Lung (tissue), 16 donors: ENCODE data around the gene GPATCH8. TPM values are rescaled to one million over a fixed set of nuclear protein-coding genes. Genes with fewer than 3 reads are reported as not detected.

Experiments used
- ATAC-seq: fragments of 200-7000 bp; cut with Tn5 transposase; one replicate; pipeline ENCODE4 v1.9.1; 2020; ENCODE audit warnings: moderate number of reproducible peaks; ENCODE audit not compliant: insufficient read depth, low FRiP score
- DNase-seq, 3 donors: peaks; one replicate each; pipeline ENCODE4 v3.0.0-alpha.2; 2013 to 2017
- H3K27ac ChIP-seq, 2 donors: one replicate each; pipeline ENCODE4 v1.5.1; 2013; ENCODE audit warnings: mild to moderate bottlenecking in 2 of 2, moderate library complexity in 2 of 2, control low read depth in 1 of 2, inconsistent platforms in 1 of 2, low read depth in 1 of 2, low read length in 1 of 2
- H3K27me3 ChIP-seq, 3 donors: one replicate each; pipeline ENCODE4 v1.5.1; 2013; ENCODE audit warnings: low read length in 2 of 3; ENCODE audit not compliant: control insufficient read depth in 3 of 3, insufficient read depth in 3 of 3
- H3K36me3 ChIP-seq, 4 donors: one replicate each; pipeline ENCODE4 v1.5.1; 2013; ENCODE audit warnings: low read length in 4 of 4, mild to moderate bottlenecking in 1 of 4, moderate library complexity in 1 of 4; ENCODE audit not compliant: control insufficient read depth in 4 of 4, insufficient read depth in 4 of 4
- H3K4me1 ChIP-seq, 5 donors: one replicate each; pipeline ENCODE4 v1.5.1; 2013; ENCODE audit warnings: low read length in 5 of 5, mild to moderate bottlenecking in 2 of 5, moderate library complexity in 1 of 5; ENCODE audit not compliant: control insufficient read depth in 5 of 5, insufficient read depth in 5 of 5
- H3K4me3 ChIP-seq: one replicate; pipeline ENCODE4 v1.5.1; 2013; ENCODE audit warnings: mild to moderate bottlenecking, control low read depth, moderate library complexity
- H3K9ac ChIP-seq, 2 donors: one replicate each; pipeline ENCODE4 v1.5.1; 2013; ENCODE audit warnings: low read length in 2 of 2, control low read depth in 1 of 2; ENCODE audit not compliant: insufficient read depth in 1 of 2
- H3K9me3 ChIP-seq, 4 donors: one replicate each; pipeline ENCODE4 v1.5.1; 2013; ENCODE audit warnings: low read length in 3 of 4, mild to moderate bottlenecking in 1 of 4, moderate library complexity in 1 of 4; ENCODE audit not compliant: control insufficient read depth in 4 of 4, insufficient read depth in 3 of 4
- WGBS, 2 donors: extraction: QIAGEN DNeasy Blood & Tissue Kit; methylation state at CpG; one replicate each; pipeline ENCODE4 v1.1.7; 2013; 5-methylcytosine and 5-hydroxymethylcytosine counted together
- long read RNA-seq, 5 donors: transcript quantifications; one replicate each; lab custom pipeline, GENCODE V29; 2026
- polyA plus RNA-seq, 2 donors: library from polyadenylated mRNA; stranded (reverse); fragments of 200-250 nt; gene quantifications; one replicate each; pipeline ENCODE4 v1.2.1, GENCODE V29; 2013
- total RNA-seq, 2 donors: library from RNA; depleted of rRNA in 1 of 2; stranded (reverse); fragments of >200 nt in 1 of 2; gene quantifications; one replicate each; pipeline ENCODE4 v1.2.1, GENCODE V29; 2014 to 2021
- TF ChIP-seq, protein P1 (sequence below): IDR thresholded peaks from 2 replicates; pipeline ENCODE4 v1.5.1; 2012; ENCODE audit warnings: mild to moderate bottlenecking; ENCODE audit errors: control extremely low read depth, extremely low read depth
- donor health status: control.
- donor health status: control.
- donor health status: Bipolar disorder and iron deficiency.
- donor health status: healthy.
- donor health status: DM: yes; HTN: yes; CAD: no.

GPATCH8 gene
- 10 to 100 TPM; 36.2 to 62.0 TPM for total RNA-seq
- 10 to 100 TPM in 1 of 2 donors, 1 to 10 TPM in 1; 8.9 to 11.4 TPM for polyA plus RNA-seq
- long read RNA-seq, donor 1, full-length matches to known transcripts: 5 of 5 reads
- long read RNA-seq, donor 1, partial matches to known transcripts: 0 of 5 reads
- long read RNA-seq, donor 1, other reads (novel, unspliced or antisense): 0 of 5 reads
- long read RNA-seq, donor 2, full-length matches to known transcripts: 5 of 5 reads
- long read RNA-seq, donor 2, partial matches to known transcripts: 0 of 5 reads
- long read RNA-seq, donor 2, other reads (novel, unspliced or antisense): 0 of 5 reads
- long read RNA-seq, donor 3, full-length matches to known transcripts: 4 of 4 reads
- long read RNA-seq, donor 3, partial matches to known transcripts: 0 of 4 reads
- long read RNA-seq, donor 3, other reads (novel, unspliced or antisense): 0 of 4 reads
- long read RNA-seq, donor 4, full-length matches to known transcripts: 1 of 13 reads
- long read RNA-seq, donor 4, partial matches to known transcripts: 12 of 13 reads
- long read RNA-seq, donor 4, other reads (novel, unspliced or antisense): 0 of 13 reads
- long read RNA-seq, donor 5, full-length matches to known transcripts: 11 of 39 reads
- long read RNA-seq, donor 5, partial matches to known transcripts: 28 of 39 reads
- long read RNA-seq, donor 5, other reads (novel, unspliced or antisense): 0 of 39 reads

DNA sequence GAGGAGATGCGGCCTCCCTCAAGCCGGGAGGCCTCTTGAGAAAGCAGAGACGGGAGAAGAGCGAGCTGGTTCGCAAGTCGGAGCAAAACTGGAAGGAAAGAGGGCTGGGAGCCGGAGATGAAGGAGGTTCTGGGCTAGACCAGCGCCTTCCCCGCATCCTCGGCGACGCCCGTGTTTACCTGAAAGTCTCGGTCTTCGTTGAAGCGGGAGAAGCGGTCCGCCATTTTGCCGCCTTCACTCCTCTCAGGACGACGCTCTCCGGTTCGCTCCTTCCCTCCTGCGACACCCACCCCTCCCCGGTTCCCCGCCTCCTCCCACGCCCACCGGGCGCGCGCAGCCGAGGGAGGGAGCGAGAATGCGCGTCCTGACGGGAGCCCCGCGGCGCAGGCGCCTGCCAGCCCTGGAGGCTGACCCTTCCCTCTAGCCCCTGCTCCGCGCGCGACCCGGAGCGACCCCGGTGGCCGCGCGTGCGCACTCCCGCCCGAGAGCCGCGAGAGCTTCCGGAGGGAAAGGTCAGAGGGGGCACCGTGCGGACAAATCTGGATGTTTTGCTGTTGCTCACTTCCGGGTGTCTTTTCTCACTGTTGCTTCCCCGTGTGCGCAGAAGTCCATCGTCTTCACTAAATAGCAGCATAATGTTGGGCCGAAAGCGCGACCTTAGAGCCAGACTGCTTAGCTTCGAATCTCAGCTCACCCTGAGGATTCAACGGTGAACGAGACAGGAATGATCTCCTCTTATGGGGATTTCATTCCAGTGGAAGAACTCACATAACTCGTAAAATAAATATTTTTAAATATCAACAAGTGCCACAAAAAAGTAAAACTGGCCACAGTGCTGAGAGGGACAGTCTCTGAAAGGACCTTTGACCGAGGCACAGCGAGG is at the start of gene GPATCH8:
Gene GPATCH8, minus strand, starts transcription at position 260 of the 883 bp plus-strand sequence. Its CDS starts 36 bp downstream, at position 224.
- whole genome bisulfite sequencing, 2 donors: 3 to 4% methylated on average over 56 to 71 of the region's 71 CpGs
- H3K9ac ChIP-seq: peak within 1 kb of the TSS; percentile 88 to 97
- no peaks in the 10 kb centered on the region for H3K27me3 ChIP-seq
- H3K27ac ChIP-seq: peak within 1 kb of the TSS; percentile 85 to 94
- peaks cover 0 to 27% (median 12%) of the 10 kb centered on the region in 5 donors for H3K4me1 ChIP-seq
- H3K9me3 ChIP-seq: no peaks in the 10 kb centered on the region
- H3K36me3 ChIP-seq: peaks cover 0 to 4% (median 0%) of the 10 kb centered on the region in 4 donors
- ATAC-seq (peak; percentile 98), DNase-seq (peak; percentile 97 to 98 (median 97))
- TF ChIP-seq, protein P1, sequence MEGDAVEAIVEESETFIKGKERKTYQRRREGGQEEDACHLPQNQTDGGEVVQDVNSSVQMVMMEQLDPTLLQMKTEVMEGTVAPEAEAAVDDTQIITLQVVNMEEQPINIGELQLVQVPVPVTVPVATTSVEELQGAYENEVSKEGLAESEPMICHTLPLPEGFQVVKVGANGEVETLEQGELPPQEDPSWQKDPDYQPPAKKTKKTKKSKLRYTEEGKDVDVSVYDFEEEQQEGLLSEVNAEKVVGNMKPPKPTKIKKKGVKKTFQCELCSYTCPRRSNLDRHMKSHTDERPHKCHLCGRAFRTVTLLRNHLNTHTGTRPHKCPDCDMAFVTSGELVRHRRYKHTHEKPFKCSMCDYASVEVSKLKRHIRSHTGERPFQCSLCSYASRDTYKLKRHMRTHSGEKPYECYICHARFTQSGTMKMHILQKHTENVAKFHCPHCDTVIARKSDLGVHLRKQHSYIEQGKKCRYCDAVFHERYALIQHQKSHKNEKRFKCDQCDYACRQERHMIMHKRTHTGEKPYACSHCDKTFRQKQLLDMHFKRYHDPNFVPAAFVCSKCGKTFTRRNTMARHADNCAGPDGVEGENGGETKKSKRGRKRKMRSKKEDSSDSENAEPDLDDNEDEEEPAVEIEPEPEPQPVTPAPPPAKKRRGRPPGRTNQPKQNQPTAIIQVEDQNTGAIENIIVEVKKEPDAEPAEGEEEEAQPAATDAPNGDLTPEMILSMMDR: no peak
- H3K4me3 ChIP-seq: peak within 1 kb of the TSS; percentile 81

- no peak overlapping the region for H3K27ac ChIP-seq
- no peak for DNase-seq
Observed at GRCh38 chr17:44552361-44552760, 49.2 kb upstream of the GPATCH8 start.

GRCh38 chr17:44549686-44550085 is 46.5 kb upstream of the GPATCH8 start:
- ATAC-seq (no peak), DNase-seq (no peak)
- 73 to 83% methylated on average over 6 of the region's 6 CpGs for WGBS, 2 donors
- TF ChIP-seq, protein P1: no peak
- no peak overlapping the region for H3K4me3 ChIP-seq
- H3K4me1 ChIP-seq: peaks cover 0 to 17% (median 6%) of the 10 kb centered on the region in 5 donors
- H3K9ac ChIP-seq: no peak overlapping the region
- no peaks in the 10 kb centered on the region for H3K36me3 ChIP-seq
- H3K9me3 ChIP-seq: peaks cover 0 to 3% (median 0%) of the 10 kb centered on the region in 4 donors
- no peak overlapping the region for H3K27ac ChIP-seq
- no peaks in the 10 kb centered on the region for H3K27me3 ChIP-seq

More at GRCh38 chr17:44552361-44552760, 49.2 kb upstream of the GPATCH8 start:
- H3K9me3 ChIP-seq: no peaks in the 10 kb centered on the region
- no peaks in the 10 kb centered on the region for H3K27me3 ChIP-seq
- no peaks in the 10 kb centered on the region for H3K36me3 ChIP-seq
- no peak overlapping the region for H3K4me3 ChIP-seq
- peaks cover 0 to 24% (median 8%) of the 10 kb centered on the region in 5 donors for H3K4me1 ChIP-seq
- H3K9ac ChIP-seq: no peak overlapping the region
- ATAC-seq: no peak
- 44 to 60% methylated on average over 9 of the region's 9 CpGs for WGBS, 2 donors
- TF ChIP-seq, protein P1: no peak
